LNCAP (cell line): ENCODE data around the gene TMC7.

ENCODE experiments used
- CTCF ChIP-seq: fragments of 450-650 bp; IDR thresholded peaks from 2 replicates; pipeline ENCODE4 v1.5.1; 2017; ENCODE audit warnings: mild to moderate bottlenecking

TMC7 gene

GRCh38 chr16:18966791-18967190, 16.9 kb upstream of the TMC7 start:
- no peak for TF ChIP-seq CTCF

GRCh38 chr16:18969050-18969854, 14.5 kb upstream of the TMC7 start:
- peak; percentile 91 for TF ChIP-seq CTCF

GRCh38 chr16:18969855-18970240, 13.9 kb upstream of the TMC7 start:
- TF ChIP-seq CTCF = no peak

- TF ChIP-seq CTCF = no peak
Measured at GRCh38 chr16:18975109-18975508, 8.6 kb upstream of the TMC7 start.

- no peak for TF ChIP-seq CTCF
Measured at GRCh38 chr16:18979936-18980335, 3.8 kb upstream of the TMC7 start.

- no peak for TF ChIP-seq CTCF
Measured at GRCh38 chr16:18984435-18985005, 786 bp downstream of the TMC7 start.

GRCh38 chr16:18999045-18999393, 15.3 kb downstream of the TMC7 start:
- no peak for TF ChIP-seq CTCF
